Activated naive CD8-positive, alpha-beta T cell (primary cell): ENCODE results near the gene IRF2BP2.
A peak's percentile ranks its signal among the peaks of the same experiment; 100 is the strongest.
"Not testable (repeated sequence)": the region's sequence is repeated elsewhere in the genome, so short reads cannot be mapped to it uniquely, and the experiment has no call there.

Experiments
- H3K27ac Mint-ChIP-seq: one replicate; pipeline ENCODE4 v1.8.0; 2021; ENCODE audit warnings: mixed read lengths
- H3K27me3 Mint-ChIP-seq: one replicate; pipeline ENCODE4 v1.8.0; 2021; ENCODE audit warnings: mixed read lengths
- H3K36me3 Mint-ChIP-seq: one replicate; pipeline ENCODE4 v1.8.0; 2021; ENCODE audit warnings: mixed read lengths
- H3K4me1 Mint-ChIP-seq: one replicate; pipeline ENCODE4 v1.8.0; 2021; ENCODE audit warnings: low read depth, mixed read lengths
- H3K4me3 Mint-ChIP-seq: one replicate; pipeline ENCODE4 v1.8.0; 2021; ENCODE audit warnings: mild to moderate bottlenecking, mixed read lengths
- H3K9me3 Mint-ChIP-seq: one replicate; pipeline ENCODE4 v1.8.0; 2021; ENCODE audit warnings: low read depth, mixed read lengths

IRF2BP2 gene

GRCh38 chr1:234602334-234603220 lies 7.4 kb downstream of the IRF2BP2 start:
- Mint-ChIP-seq H3K4me3 (peak overlapping the region; percentile 87), H3K9me3 (no peaks in the 10 kb centered on the region), H3K4me1 (peaks cover 81% of the 10 kb centered on the region), H3K27me3 (no peaks in the 10 kb centered on the region), H3K36me3 (peaks cover 32% of the 10 kb centered on the region), H3K27ac (peak overlapping the region; percentile 94)

- Mint-ChIP-seq H3K27me3 (no peaks in the 10 kb centered on the region), H3K4me3 (peak overlapping the region; percentile 81), H3K27ac (peak overlapping the region; percentile 90), H3K9me3 (no peaks in the 10 kb centered on the region), H3K36me3 (peaks cover 24% of the 10 kb centered on the region), H3K4me1 (peaks cover 76% of the 10 kb centered on the region)
Measured at GRCh38 chr1:234601301-234602017, 8.5 kb downstream of the IRF2BP2 start.

GRCh38 chr1:234600418-234601281 lies 9.3 kb downstream of the IRF2BP2 start:
- H3K27me3 Mint-ChIP-seq = no peaks in the 10 kb centered on the region
- peaks cover 19% of the 10 kb centered on the region for H3K36me3 Mint-ChIP-seq
- no peaks in the 10 kb centered on the region for H3K9me3 Mint-ChIP-seq
- H3K4me3 Mint-ChIP-seq = peak overlapping the region; percentile 81
- H3K4me1 Mint-ChIP-seq = peaks cover 72% of the 10 kb centered on the region
- peak overlapping the region; percentile 90 for H3K27ac Mint-ChIP-seq

- peaks cover 65% of the 10 kb centered on the region for H3K4me1 Mint-ChIP-seq
- no peaks in the 10 kb centered on the region for H3K9me3 Mint-ChIP-seq
- peak overlapping the region; percentile 92 for H3K27ac Mint-ChIP-seq
- H3K27me3 Mint-ChIP-seq = no peaks in the 10 kb centered on the region
- H3K4me3 Mint-ChIP-seq = peak overlapping the region; percentile 88
- H3K36me3 Mint-ChIP-seq = peaks cover 14% of the 10 kb centered on the region
Measured at GRCh38 chr1:234599617-234600417, 10.2 kb downstream of the IRF2BP2 start.

GRCh38 chr1:234598974-234599616 lies 10.9 kb downstream of the IRF2BP2 start:
- peak overlapping the region; percentile 88 for H3K4me3 Mint-ChIP-seq
- H3K27ac Mint-ChIP-seq = peak overlapping the region; percentile 92
- peaks cover 10% of the 10 kb centered on the region for H3K36me3 Mint-ChIP-seq
- H3K27me3 Mint-ChIP-seq = no peaks in the 10 kb centered on the region
- H3K9me3 Mint-ChIP-seq = no peaks in the 10 kb centered on the region
- H3K4me1 Mint-ChIP-seq = peaks cover 62% of the 10 kb centered on the region

- Mint-ChIP-seq H3K27ac (peak overlapping the region; percentile 50), H3K27me3 (no peaks in the 10 kb centered on the region), H3K4me3 (no peak overlapping the region), H3K4me1 (peaks cover 55% of the 10 kb centered on the region), H3K9me3 (no peaks in the 10 kb centered on the region), H3K36me3 (peaks cover 5% of the 10 kb centered on the region)
Measured at GRCh38 chr1:234597894-234598293, 12.1 kb downstream of the IRF2BP2 start.

- Mint-ChIP-seq H3K36me3 (no peaks in the 10 kb centered on the region), H3K4me3 (no peak overlapping the region), H3K27me3 (no peaks in the 10 kb centered on the region), H3K9me3 (no peaks in the 10 kb centered on the region), H3K27ac (no peak overlapping the region), H3K4me1 (peaks cover 35% of the 10 kb centered on the region)
Measured at GRCh38 chr1:234595899-234596298, 14.1 kb downstream of the IRF2BP2 start.

- peaks cover 26% of the 10 kb centered on the region for H3K4me1 Mint-ChIP-seq
- H3K27ac Mint-ChIP-seq, H3K36me3 Mint-ChIP-seq, H3K4me3 Mint-ChIP-seq, H3K9me3 Mint-ChIP-seq, H3K27me3 Mint-ChIP-seq: not testable (repeated sequence)
Measured at GRCh38 chr1:234594575-234594974, 15.4 kb downstream of the IRF2BP2 start.

GRCh38 chr1:234593771-234594504 lies 16.0 kb downstream of the IRF2BP2 start:
- H3K4me3 Mint-ChIP-seq = no peak overlapping the region
- no peaks in the 10 kb centered on the region for H3K36me3 Mint-ChIP-seq
- no peaks in the 10 kb centered on the region for H3K9me3 Mint-ChIP-seq
- peaks cover 21% of the 10 kb centered on the region for H3K4me1 Mint-ChIP-seq
- no peak overlapping the region for H3K27ac Mint-ChIP-seq
- no peaks in the 10 kb centered on the region for H3K27me3 Mint-ChIP-seq

GRCh38 chr1:234593109-234593508 lies 16.9 kb downstream of the IRF2BP2 start:
- Mint-ChIP-seq H3K27me3 (no peaks in the 10 kb centered on the region), H3K27ac (no peak overlapping the region), H3K4me3 (no peak overlapping the region), H3K36me3 (no peaks in the 10 kb centered on the region), H3K9me3 (no peaks in the 10 kb centered on the region), H3K4me1 (peaks cover 16% of the 10 kb centered on the region)

- Mint-ChIP-seq H3K4me1 (peaks cover 9% of the 10 kb centered on the region), H3K9me3 (no peaks in the 10 kb centered on the region), H3K36me3 (no peaks in the 10 kb centered on the region)
Measured at GRCh38 chr1:234592240-234592639, 17.7 kb downstream of the IRF2BP2 start.

GRCh38 chr1:234591131-234591530 lies 18.8 kb downstream of the IRF2BP2 start:
- Mint-ChIP-seq H3K36me3 (no peaks in the 10 kb centered on the region), H3K27me3 (peaks cover 3% of the 10 kb centered on the region), H3K4me3 (no peak overlapping the region), H3K9me3 (no peaks in the 10 kb centered on the region), H3K4me1 (peaks cover 9% of the 10 kb centered on the region), H3K27ac (no peak overlapping the region)

More at GRCh38 chr1:234592240-234592639, 17.7 kb downstream of the IRF2BP2 start:
- Mint-ChIP-seq H3K4me3 (no peak overlapping the region), H3K27ac (no peak overlapping the region), H3K27me3 (no peaks in the 10 kb centered on the region)
